Measurements from ENCODE around the gene SP140L.
"Not testable (repeated sequence)": the region's sequence is repeated elsewhere in the genome, so short reads cannot be mapped to it uniquely, and the experiment has no call there.

Gene SP140L

GRCh38 chr2:230324503-230324902 is 2.5 kb upstream of the SP140L start:
- DNase-seq, result no peak

- no peak for DNase-seq
These were observed 1.4 kb upstream of the SP140L start for GRCh38 chr2:230325316-230326243.

GRCh38 chr2:230327418-230328154 is 593 bp downstream of the SP140L start:
- DNase-seq, result no peak

- no peak for DNase-seq
These were observed 1.1 kb downstream of the SP140L start for GRCh38 chr2:230328155-230328458.

GRCh38 chr2:230329946-230330605 is 3.1 kb downstream of the SP140L start:
- DNase-seq, result no peak

GRCh38 chr2:230330725-230331124 is 3.7 kb downstream of the SP140L start:
- DNase-seq, result no peak

- no peak for DNase-seq
These were observed 8.5 kb downstream of the SP140L start for GRCh38 chr2:230335461-230335863.

GRCh38 chr2:230335864-230336506 is 9.0 kb downstream of the SP140L start:
- no peak for DNase-seq

GRCh38 chr2:230341936-230342528 is 15.0 kb downstream of the SP140L start:
- DNase-seq, result not testable (repeated sequence)

GRCh38 chr2:230343041-230343624 is 16.1 kb downstream of the SP140L start:
- not testable (repeated sequence) for DNase-seq

- DNase-seq, result no peak
These were observed 16.8 kb downstream of the SP140L start for GRCh38 chr2:230343747-230344146.

- no peak for DNase-seq
These were observed 19.5 kb downstream of the SP140L start for GRCh38 chr2:230346465-230346864.

- no peak for DNase-seq
These were observed 20.0 kb downstream of the SP140L start for GRCh38 chr2:230346921-230347533.

GRCh38 chr2:230347659-230348305 is 20.8 kb downstream of the SP140L start:
- DNase-seq, result no peak

GRCh38 chr2:230348787-230349186 is 21.8 kb downstream of the SP140L start:
- no peak for DNase-seq

- DNase-seq, result no peak
These were observed 29.1 kb downstream of the SP140L start for GRCh38 chr2:230356084-230356483.

GRCh38 chr2:230358305-230358704 is 31.3 kb downstream of the SP140L start:
- no peak for DNase-seq

GRCh38 chr2:230360028-230360427 is 33.0 kb downstream of the SP140L start:
- no peak for DNase-seq

- no peak for DNase-seq
These were observed 35.2 kb downstream of the SP140L start for GRCh38 chr2:230362030-230362691.

GRCh38 chr2:230382108-230382507 is 55.1 kb downstream of the SP140L start:
- DNase-seq, result no peak

GRCh38 chr2:230383453-230383852 is 56.5 kb downstream of the SP140L start:
- DNase-seq, result no peak
